ENCODE results near the gene GPR65.

DNA sequence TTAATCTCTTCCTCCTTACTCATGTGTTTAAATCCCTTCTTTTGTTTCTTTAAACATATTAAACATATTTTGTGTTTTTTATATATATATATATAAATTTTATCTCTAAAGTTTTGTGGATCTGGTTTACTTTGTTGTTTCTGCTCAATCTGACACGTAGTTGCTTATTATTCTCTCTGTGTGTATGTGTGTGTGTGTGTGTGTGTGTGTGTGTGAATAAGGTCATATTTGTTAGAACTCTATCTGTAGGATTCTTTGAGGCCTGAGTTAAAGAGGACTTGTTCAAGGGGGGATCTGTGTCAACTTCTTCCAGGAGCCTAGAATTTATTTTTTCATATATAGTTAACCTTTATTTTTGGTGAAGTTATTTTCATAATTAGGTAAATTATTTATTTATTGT lies 2.7 kb downstream of the GPR65 start:
- TF ChIP-seq TAF1 (IDR thresholded peaks at IDR 0.05; ENCODE audit: low read depth) (no peak), EP300 (IDR thresholded peaks at IDR 0.05; ENCODE audit: borderline replicate concordance) (no peak), YY1 (IDR thresholded peaks at IDR 0.05; ENCODE audit: low read depth) (no peak), EGR1 (IDR thresholded peaks at IDR 0.05) (no peak), RAD21 (IDR thresholded peaks at IDR 0.05; ENCODE audit: low read depth) (no peak), TEAD4 (IDR thresholded peaks at IDR 0.05) (no peak), NFIC (IDR thresholded peaks at IDR 0.05) (no peak), FOXM1 (IDR thresholded peaks at IDR 0.05; ENCODE audit: borderline replicate concordance, low read depth) (no peak), CREB1 (IDR thresholded peaks at IDR 0.05; ENCODE audit: low read depth) (no peak)
- TF ChIP-seq, protein P1, sequence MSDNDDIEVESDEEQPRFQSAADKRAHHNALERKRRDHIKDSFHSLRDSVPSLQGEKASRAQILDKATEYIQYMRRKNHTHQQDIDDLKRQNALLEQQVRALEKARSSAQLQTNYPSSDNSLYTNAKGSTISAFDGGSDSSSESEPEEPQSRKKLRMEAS (IDR thresholded peaks at IDR 0.05), result no peak
- TF ChIP-seq, protein P2, sequence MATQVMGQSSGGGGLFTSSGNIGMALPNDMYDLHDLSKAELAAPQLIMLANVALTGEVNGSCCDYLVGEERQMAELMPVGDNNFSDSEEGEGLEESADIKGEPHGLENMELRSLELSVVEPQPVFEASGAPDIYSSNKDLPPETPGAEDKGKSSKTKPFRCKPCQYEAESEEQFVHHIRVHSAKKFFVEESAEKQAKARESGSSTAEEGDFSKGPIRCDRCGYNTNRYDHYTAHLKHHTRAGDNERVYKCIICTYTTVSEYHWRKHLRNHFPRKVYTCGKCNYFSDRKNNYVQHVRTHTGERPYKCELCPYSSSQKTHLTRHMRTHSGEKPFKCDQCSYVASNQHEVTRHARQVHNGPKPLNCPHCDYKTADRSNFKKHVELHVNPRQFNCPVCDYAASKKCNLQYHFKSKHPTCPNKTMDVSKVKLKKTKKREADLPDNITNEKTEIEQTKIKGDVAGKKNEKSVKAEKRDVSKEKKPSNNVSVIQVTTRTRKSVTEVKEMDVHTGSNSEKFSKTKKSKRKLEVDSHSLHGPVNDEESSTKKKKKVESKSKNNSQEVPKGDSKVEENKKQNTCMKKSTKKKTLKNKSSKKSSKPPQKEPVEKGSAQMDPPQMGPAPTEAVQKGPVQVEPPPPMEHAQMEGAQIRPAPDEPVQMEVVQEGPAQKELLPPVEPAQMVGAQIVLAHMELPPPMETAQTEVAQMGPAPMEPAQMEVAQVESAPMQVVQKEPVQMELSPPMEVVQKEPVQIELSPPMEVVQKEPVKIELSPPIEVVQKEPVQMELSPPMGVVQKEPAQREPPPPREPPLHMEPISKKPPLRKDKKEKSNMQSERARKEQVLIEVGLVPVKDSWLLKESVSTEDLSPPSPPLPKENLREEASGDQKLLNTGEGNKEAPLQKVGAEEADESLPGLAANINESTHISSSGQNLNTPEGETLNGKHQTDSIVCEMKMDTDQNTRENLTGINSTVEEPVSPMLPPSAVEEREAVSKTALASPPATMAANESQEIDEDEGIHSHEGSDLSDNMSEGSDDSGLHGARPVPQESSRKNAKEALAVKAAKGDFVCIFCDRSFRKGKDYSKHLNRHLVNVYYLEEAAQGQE (IDR thresholded peaks at IDR 0.05; ENCODE audit: low read depth), result no peak
- TF ChIP-seq, protein P3, sequence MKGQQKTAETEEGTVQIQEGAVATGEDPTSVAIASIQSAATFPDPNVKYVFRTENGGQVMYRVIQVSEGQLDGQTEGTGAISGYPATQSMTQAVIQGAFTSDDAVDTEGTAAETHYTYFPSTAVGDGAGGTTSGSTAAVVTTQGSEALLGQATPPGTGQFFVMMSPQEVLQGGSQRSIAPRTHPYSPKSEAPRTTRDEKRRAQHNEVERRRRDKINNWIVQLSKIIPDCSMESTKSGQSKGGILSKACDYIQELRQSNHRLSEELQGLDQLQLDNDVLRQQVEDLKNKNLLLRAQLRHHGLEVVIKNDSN (IDR thresholded peaks at IDR 0.05), result no peak
